Measurements from ENCODE around the gene PI4K2B.
"Not testable (repeated sequence)": the region's sequence is repeated elsewhere in the genome, so short reads cannot be mapped to it uniquely, and the experiment has no call there.

The PI4K2B gene

GRCh38 chr4:25233737-25234389, at the start of gene PI4K2B:
Gene PI4K2B (plus strand): TSS chr4:25234033. CDS start chr4:25234164, 131 bp downstream.
- peak; percentile 49 for DNase-seq

GRCh38 chr4:25184056-25184455, 49.8 kb upstream of the PI4K2B start:
- no peak for DNase-seq

GRCh38 chr4:25190407-25190806, 43.4 kb upstream of the PI4K2B start:
- no peak for DNase-seq

DNA sequence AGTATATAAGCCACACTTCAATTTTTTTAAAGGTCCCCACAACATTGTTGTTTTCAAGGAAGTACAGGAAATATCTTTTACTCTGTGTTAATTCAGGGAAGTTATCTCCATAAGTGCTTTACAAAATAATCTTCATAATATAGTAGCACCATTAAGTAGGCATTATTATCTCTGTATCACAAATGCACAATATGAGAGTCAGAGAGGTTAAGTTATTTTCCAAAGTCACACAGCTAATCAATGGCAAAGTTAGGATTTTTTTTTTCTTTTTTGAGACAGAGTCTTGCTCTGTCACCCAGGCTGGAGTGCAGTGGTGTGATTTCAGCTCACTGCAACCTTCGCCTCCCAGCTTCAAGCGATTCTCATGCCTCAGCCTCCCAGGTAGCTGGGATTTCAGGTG, 35.1 kb upstream of the PI4K2B start:
- DNase-seq = no peak

DNA sequence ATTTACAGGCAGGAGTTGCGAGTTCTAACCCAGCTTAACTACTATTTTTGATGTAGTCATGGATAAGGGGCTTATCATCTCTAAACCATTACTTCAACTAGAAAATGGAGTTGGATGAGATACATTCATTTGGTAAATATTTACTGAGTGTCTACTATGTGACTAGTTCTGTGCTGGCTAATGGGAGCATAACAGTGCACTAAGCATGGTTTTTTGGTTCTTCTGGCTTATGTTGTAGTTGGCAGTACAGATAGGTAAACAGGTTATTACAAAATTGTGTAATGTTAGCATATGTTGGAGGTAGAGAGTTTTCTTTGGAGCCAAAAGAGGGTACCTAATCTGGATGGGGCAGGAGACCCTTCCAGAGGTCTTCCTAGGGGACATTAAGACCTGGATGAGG, 25.8 kb upstream of the PI4K2B start:
- no peak for DNase-seq

GRCh38 chr4:25209702-25210101, 24.1 kb upstream of the PI4K2B start:
- no peak for DNase-seq

GRCh38 chr4:25211721-25212120, 22.1 kb upstream of the PI4K2B start:
- no peak for DNase-seq

DNA sequence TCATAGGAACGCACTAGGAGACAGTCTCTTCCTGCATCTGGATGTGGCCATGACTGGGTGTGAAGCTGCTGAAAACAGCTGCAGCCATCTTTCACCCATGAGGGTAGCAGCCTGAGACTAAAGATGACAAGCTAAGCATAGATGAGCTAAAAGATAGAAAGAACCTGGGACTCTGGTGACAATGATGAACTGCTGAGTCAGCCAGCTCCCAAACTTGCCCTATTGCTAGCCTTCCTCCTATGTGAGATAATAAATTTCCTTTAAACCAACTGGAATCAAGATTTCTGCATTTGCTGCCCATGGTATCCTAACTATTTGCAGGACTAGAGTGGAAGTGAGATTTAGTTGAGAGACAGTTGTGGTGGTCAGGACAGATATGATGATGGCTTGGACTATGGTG, 21.0 kb upstream of the PI4K2B start:
- no peak for DNase-seq

GRCh38 chr4:25213347-25213979, 20.4 kb upstream of the PI4K2B start:
- no peak for DNase-seq

GRCh38 chr4:25214750-25215149, 19.1 kb upstream of the PI4K2B start:
- DNase-seq = not testable (repeated sequence)

GRCh38 chr4:25215511-25215910, 18.3 kb upstream of the PI4K2B start:
- DNase-seq = no peak

DNA sequence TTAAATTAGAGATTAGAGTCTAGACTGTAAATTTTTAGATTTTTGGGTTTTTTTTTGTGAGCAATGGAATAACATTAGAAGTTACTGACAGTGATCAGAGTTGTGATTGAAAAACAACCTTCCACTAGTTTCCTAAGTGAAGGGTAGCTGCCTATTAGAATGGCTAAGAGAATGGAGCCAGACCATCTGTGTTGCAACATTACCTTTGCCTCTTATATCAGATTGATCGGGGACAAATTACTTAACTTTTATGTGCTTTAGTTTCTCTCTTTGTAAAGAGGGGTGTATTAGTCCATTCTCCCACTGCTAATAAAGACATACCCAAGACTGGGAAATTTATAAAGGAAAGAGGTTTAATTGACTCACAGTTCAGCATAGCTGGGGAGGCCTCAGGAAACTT, 12.5 kb upstream of the PI4K2B start:
- DNase-seq = no peak

DNA sequence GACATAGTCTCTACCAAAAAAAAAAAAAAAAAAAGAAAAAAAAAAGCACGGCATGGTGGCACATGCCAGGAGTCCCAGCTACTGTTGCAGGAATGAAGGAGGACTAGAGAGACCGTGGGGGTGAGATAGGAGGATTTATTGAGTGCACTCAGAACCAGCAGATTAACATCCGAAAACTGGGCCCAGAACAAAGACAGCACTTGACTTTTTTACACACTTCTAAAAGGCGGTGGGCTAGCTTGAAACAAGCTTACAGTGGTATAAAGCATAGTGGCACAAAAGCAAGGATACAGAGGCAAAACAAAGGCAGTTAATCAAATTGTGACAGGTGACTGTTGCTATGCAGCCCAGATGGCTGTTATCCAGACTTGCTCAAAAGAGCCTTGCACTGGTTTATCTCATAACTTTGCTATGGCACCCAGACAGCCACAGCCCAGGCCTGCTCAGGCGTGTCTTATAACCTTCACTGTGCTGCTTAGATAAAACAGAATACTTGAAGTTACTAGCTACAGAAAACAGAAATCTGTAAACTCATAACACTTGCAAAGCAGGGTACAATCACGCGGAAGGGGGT, 9.9 kb upstream of the PI4K2B start:
- no peak for DNase-seq

- no peak for DNase-seq
Observed at GRCh38 chr4:25229804-25230203, 4.0 kb upstream of the PI4K2B start.

- DNase-seq = no peak
Observed at GRCh38 chr4:25233194-25233593, 639 bp upstream of the PI4K2B start.

- peak; percentile 23 for DNase-seq
Observed at GRCh38 chr4:25234390-25235370, 847 bp downstream of the PI4K2B start.

GRCh38 chr4:25235401-25235800, 1.6 kb downstream of the PI4K2B start:
- no peak for DNase-seq

DNA sequence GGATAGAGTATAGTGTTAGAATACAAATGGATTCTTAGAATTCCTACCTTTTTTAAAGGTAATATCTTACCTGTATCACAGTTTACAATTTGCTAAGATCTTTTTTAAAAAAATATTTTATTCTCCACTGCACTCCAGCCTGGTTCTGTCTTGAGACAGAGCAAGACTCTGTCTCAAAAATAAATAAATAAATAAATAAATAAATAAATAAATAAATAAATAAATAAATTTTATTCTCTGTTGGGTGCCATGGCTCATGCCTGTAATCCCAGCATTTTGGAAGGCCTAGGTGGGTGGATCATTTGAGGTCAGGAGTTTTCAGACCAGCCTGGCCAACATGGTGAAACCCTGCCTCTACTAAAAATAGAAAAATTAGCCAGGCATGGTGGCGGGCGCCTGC, 2.2 kb downstream of the PI4K2B start:
- not testable (repeated sequence) for DNase-seq

DNA sequence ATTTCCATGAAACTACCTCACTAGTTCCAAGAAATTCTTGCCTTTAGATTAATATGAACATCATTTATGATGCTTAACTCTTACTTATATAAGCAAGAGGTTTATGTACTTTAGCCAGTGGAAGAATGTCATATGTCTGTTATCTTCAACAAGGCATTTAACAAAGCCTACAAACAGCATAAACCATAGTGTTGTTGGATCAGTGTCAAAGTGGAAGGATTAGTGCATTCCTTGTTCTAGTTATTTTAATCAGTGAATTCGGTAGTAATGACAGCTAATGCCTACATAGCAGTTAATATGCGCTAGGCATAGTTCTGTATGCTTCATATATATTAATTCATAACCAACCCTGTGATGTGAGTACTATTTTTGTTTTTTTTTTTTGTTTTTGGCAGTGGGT, 3.1 kb downstream of the PI4K2B start:
- no peak for DNase-seq

DNA sequence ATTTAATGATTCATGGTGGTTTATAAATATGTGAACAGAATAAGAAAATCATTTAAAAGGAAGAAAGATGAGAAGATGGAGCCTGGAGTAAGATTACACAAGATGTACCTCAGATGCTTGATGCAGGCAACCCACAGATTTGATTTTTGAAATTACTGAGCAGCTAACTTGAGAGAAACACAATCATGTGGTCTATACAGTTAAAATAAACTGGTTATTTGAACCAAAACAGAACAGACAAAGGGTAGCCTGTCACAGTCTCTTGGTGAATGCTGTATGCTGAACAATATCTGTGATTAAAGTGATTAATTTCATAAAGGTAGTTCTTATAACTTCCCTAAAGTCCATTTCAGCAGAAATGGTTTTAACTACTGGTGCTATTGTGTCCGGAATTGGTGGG, 4.2 kb downstream of the PI4K2B start:
- no peak for DNase-seq

DNA sequence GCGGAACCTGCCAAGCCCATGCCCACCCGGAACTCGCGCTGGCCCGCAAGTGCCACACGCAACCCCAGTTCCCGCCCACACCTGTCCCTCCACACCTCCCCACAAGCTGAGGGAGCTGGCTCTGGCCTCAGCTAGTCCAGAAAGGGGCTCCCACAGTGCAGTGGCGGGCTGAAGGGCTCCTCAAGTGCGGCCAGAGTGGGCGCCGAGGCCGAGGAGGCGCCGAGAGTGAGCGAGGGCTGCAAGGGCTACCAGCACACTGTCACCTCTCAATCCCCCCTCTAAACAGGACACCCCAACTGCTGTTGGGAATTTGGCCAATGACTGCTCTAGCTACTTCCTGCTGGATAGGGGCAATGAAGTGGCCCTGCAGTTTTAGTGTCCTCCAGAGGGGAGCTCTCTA, 5.7 kb downstream of the PI4K2B start:
- not testable (repeated sequence) for DNase-seq

DNA sequence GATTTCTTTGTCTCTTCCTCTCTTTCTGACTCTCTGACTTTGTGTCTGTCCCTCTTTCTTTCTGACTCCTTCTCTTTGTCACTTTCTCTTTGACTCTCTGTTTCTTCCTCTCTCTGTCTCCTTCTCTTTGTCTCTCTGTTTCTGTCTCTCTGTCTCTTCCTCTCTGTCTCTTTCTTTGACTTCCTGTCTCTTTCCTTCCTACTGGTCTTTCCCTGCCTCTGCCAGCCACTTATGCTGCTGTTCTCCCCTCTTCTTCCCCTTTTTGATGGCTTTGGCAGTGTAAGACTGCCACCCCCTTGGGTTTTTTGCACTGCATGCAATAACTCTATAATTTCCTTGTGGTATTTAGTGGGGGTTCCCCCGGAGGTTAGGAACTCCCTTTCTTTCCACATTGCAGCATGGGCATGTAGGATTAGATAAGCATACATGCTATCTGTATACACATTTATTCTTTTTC, 6.9 kb downstream of the PI4K2B start:
- DNase-seq = not testable (repeated sequence)

DNA sequence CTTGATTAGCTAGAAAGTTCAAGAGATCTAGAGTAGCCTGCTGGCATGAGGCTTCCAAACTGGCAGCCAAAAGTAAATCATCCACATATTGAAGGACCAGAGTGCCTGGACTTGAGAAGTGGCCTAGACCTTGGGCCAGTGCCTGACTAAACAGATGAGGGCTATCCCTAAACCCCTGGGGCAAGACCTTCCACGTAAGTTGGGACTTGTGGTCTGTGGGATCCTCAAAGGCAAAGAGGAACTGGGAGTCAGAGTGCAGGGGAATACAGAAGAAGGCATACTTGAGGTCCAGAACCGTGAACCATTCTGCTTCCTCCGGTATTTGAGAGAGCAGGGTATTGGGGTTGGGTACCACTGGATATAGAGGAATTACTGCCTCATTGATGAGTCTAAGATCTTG, 8.4 kb downstream of the PI4K2B start:
- not testable (repeated sequence) for DNase-seq

Measured in GOT3 (cell line).